ENCODE data around the gene BAZ1B. TPM values are rescaled to one million over a fixed set of nuclear protein-coding genes. Genes with fewer than 3 reads are reported as not detected.

BAZ1B gene
- total and polyA plus RNA-seq, 9 of the 15 experiments (the other 6 are each of a cell fraction or from before 2014, with no cell fraction given) = 15.0 to 134 (median 79.5) TPM

DNA sequence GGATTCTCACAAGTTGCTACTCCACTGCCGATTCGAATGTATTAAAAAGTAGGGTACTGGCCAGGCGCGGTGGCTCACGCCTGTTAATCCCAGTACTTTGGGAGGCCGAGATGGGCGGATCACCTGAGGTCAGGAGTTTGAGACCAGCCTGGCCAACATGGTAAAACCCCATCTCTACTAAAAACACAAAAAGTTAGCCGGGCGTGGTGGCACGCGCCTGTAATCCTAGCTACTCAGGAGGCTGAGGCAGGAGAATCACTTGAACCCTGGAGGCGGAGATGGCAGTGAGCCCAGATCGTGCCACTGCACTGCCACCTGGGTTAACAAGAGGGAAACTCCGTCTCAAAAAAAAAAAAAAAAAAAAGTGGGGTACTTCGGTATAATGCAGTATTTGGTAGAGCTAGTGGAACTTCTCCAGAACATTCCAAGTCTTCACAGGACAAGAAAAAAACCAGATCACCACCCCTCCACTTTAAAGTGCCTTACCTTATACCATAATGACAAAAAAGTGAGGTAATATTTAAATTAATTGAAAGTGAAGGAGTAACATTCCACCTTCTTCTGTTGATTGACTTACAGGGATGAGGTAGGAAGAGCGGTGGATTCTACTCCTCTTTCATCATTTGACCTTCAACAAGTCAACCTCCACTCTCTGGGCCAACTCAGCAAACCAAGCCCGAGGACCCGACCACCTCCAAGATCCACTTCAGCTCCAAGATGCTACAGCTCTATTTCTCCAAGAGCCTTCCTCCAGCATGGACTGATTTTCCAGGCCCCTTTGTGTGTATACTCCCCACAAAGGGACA is 2.0 kb downstream of the BAZ1B start (continued):
- TF ChIP-seq, protein P1, sequence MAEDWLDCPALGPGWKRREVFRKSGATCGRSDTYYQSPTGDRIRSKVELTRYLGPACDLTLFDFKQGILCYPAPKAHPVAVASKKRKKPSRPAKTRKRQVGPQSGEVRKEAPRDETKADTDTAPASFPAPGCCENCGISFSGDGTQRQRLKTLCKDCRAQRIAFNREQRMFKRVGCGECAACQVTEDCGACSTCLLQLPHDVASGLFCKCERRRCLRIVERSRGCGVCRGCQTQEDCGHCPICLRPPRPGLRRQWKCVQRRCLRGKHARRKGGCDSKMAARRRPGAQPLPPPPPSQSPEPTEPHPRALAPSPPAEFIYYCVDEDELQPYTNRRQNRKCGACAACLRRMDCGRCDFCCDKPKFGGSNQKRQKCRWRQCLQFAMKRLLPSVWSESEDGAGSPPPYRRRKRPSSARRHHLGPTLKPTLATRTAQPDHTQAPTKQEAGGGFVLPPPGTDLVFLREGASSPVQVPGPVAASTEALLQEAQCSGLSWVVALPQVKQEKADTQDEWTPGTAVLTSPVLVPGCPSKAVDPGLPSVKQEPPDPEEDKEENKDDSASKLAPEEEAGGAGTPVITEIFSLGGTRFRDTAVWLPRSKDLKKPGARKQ (CRISPR knock-in tag; IDR thresholded peaks at IDR 0.05) = no peak
- TF ChIP-seq POLR2G (IDR thresholded peaks at IDR 0.05; ENCODE audit: low read depth, low read length) (peak; percentile 18; the same call in 1 of the 2 replicates), ZNF695 (CRISPR knock-in tag; IDR thresholded peaks at IDR 0.05) (no peak), SIN3A (IDR thresholded peaks at IDR 0.05; ENCODE audit: borderline replicate concordance in 2 of 2, control insufficient read depth in 1 of 2, low read depth in 2 of 2, low read length in 2 of 2) (0 out of 4 replicates have a peak, but pooled peaks have one; percentile 7 to 23), NFATC3 (IDR thresholded peaks at IDR 0.05) (no peak), BACH1 (tag; IDR thresholded peaks at IDR 0.05) (0 out of 2 replicates have a peak, but pooled peaks have one; percentile 3), TEAD4 (IDR thresholded peaks at IDR 0.05; ENCODE audit: low read length) (0 out of 2 replicates have a peak, but pooled peaks have one; percentile 2), TEAD4 (CRISPR knock-in tag; IDR thresholded peaks at IDR 0.05; ENCODE audit: borderline replicate concordance) (no peak), FOSL1 (tag; conservative IDR thresholded peaks at IDR 0.05) (no peak), MED1 (CRISPR knock-in tag; IDR thresholded peaks at IDR 0.05; ENCODE audit: borderline replicate concordance) (no peak), NR2F6 (CRISPR knock-in tag; IDR thresholded peaks at IDR 0.05) (no peak), ZBTB7A (IDR thresholded peaks at IDR 0.05; ENCODE audit: borderline replicate concordance, control insufficient read depth, low read depth, low read length) (no peak), NFIC (IDR thresholded peaks at IDR 0.05) (peak; percentile 52), BRD4 (IDR thresholded peaks at IDR 0.05) (no peak; the same call in 1 of the 2 replicates)
- TF ChIP-seq, protein P2, sequence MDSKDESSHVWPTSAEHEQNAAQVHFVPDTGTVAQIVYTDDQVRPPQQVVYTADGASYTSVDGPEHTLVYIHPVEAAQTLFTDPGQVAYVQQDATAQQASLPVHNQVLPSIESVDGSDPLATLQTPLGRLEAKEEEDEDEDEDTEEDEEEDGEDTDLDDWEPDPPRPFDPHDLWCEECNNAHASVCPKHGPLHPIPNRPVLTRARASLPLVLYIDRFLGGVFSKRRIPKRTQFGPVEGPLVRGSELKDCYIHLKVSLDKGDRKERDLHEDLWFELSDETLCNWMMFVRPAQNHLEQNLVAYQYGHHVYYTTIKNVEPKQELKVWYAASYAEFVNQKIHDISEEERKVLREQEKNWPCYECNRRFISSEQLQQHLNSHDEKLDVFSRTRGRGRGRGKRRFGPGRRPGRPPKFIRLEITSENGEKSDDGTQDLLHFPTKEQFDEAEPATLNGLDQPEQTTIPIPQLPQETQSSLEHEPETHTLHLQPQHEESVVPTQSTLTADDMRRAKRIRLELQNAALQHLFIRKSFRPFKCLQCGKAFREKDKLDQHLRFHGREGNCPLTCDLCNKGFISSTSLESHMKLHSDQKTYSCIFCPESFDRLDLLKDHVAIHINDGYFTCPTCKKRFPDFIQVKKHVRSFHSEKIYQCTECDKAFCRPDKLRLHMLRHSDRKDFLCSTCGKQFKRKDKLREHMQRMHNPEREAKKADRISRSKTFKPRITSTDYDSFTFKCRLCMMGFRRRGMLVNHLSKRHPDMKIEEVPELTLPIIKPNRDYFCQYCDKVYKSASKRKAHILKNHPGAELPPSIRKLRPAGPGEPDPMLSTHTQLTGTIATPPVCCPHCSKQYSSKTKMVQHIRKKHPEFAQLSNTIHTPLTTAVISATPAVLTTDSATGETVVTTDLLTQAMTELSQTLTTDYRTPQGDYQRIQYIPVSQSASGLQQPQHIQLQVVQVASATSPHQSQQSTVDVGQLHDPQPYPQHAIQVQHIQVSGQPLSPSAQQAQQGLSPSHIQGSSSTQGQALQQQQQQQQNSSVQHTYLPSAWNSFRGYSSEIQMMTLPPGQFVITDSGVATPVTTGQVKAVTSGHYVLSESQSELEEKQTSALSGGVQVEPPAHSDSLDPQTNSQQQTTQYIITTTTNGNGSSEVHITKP (IDR thresholded peaks at IDR 0.05; ENCODE audit: partially characterized antibody) = peak; percentile 4
- TF ChIP-seq, protein P3, sequence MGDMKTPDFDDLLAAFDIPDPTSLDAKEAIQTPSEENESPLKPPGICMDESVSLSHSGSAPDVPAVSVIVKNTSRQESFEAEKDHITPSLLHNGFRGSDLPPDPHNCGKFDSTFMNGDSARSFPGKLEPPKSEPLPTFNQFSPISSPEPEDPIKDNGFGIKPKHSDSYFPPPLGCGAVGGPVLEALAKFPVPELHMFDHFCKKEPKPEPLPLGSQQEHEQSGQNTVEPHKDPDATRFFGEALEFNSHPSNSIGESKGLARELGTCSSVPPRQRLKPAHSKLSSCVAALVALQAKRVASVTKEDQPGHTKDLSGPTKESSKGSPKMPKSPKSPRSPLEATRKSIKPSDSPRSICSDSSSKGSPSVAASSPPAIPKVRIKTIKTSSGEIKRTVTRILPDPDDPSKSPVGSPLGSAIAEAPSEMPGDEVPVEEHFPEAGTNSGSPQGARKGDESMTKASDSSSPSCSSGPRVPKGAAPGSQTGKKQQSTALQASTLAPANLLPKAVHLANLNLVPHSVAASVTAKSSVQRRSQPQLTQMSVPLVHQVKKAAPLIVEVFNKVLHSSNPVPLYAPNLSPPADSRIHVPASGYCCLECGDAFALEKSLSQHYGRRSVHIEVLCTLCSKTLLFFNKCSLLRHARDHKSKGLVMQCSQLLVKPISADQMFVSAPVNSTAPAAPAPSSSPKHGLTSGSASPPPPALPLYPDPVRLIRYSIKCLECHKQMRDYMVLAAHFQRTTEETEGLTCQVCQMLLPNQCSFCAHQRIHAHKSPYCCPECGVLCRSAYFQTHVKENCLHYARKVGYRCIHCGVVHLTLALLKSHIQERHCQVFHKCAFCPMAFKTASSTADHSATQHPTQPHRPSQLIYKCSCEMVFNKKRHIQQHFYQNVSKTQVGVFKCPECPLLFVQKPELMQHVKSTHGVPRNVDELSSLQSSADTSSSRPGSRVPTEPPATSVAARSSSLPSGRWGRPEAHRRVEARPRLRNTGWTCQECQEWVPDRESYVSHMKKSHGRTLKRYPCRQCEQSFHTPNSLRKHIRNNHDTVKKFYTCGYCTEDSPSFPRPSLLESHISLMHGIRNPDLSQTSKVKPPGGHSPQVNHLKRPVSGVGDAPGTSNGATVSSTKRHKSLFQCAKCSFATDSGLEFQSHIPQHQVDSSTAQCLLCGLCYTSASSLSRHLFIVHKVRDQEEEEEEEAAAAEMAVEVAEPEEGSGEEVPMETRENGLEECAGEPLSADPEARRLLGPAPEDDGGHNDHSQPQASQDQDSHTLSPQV (IDR thresholded peaks at IDR 0.05) = 0 out of 2 replicates have a peak, but pooled peaks have one; percentile 14
